ENCODE measurements around the gene WNK2. TPM values are rescaled to one million over a fixed set of nuclear protein-coding genes. Genes with fewer than 3 reads are reported as not detected.

Gene WNK2
- total and polyA plus RNA-seq, 2 of the 4 experiments (the other 2 are of a cell fraction): not detected

GRCh38 chr9:93231121-93231694 lies 47.3 kb downstream of the WNK2 start:
- Histone ChIP-seq H3K36me3 (ENCODE audit: control insufficient read depth, insufficient read depth, low read length) (no peaks in the 10 kb centered on the region), H3K4me3 (ENCODE audit: insufficient read depth, low read depth, low read length) (no peak overlapping the region), H3K14ac (replicated peaks; ENCODE audit: low read depth, low read length) (no peak overlapping the region), H2BK5ac (ENCODE audit: low read depth, low read length, poor library complexity, severe bottlenecking) (no peak overlapping the region), H3K27ac (ENCODE audit: insufficient read depth, low read length) (no peak overlapping the region), H2BK20ac (ENCODE audit: low read depth, low read length) (no peak overlapping the region), H4K8ac (ENCODE audit: low read depth in 2 of 2, low read length in 2 of 2) (no peak overlapping the region), H3K18ac (ENCODE audit: low read depth, low read length) (no peak overlapping the region), H3K23ac (ENCODE audit: low read depth, low read length) (no peak overlapping the region), H3K79me1 (ENCODE audit: low read depth in 1 of 2, low read length in 2 of 2) (no peaks in the 10 kb centered on the region), H4K5ac (ENCODE audit: low read depth, low read length) (no peak overlapping the region), H3K4me2 (ENCODE audit: low read depth, low read length) (no peak overlapping the region), H3K4me1 (ENCODE audit: control insufficient read depth, insufficient read depth, low read length) (no peaks in the 10 kb centered on the region), H3K9me1 (ENCODE audit: insufficient read depth, low read length) (no peaks in the 10 kb centered on the region), H3K27me3 (ENCODE audit: control insufficient read depth, insufficient read depth, low read length) (peaks cover 8% of the 10 kb centered on the region; the same call in 1 of the 2 replicates), H3K9me3 (ENCODE audit: control insufficient read depth, insufficient read depth, low read length) (no peaks in the 10 kb centered on the region), H4K91ac (ENCODE audit: insufficient read depth, low read depth, low read length) (no peak overlapping the region), H2AK9ac (replicated peaks; ENCODE audit: low read depth, low read length, poor library complexity) (no peak overlapping the region), H3K4ac (ENCODE audit: low read depth, low read length) (no peak overlapping the region), H2AFZ (replicated peaks; ENCODE audit: low read length, poor library complexity) (no peak overlapping the region), H4K20me1 (ENCODE audit: insufficient read depth, low read length) (no peaks in the 10 kb centered on the region), H2BK15ac (ENCODE audit: low read depth, low read length) (no peak overlapping the region), H2BK120ac (ENCODE audit: low read depth, low read length) (no peak overlapping the region), H3K56ac (ENCODE audit: extremely low read depth, insufficient read depth, low read length) (no peak overlapping the region), H2AK5ac (ENCODE audit: low read depth, low read length) (no peak overlapping the region), H3K9ac (ENCODE audit: low read depth, low read length) (no peak overlapping the region)
- no peak for ATAC-seq (ENCODE audit: low read depth)
- intact Hi-C loops (cut with micrococcal nuclease) (no loop called here), in situ Hi-C loops (cut with MboI; ENCODE audit: low sequenced_read_pairs) (no loop called here), dilution Hi-C loops (cut with HindIII; ENCODE audit: low sequenced_read_pairs, unreplicated experiment) (no loop called here)
- POLR2A ChIA-PET (ENCODE audit: unreplicated experiment): no interaction called here
- 38% methylated on average over 2 of the region's 16 CpGs; no CpG with 5 or more reads in 1 of the 2 experiments for WGBS, 2 experiments (ENCODE audit: extremely low coverage in 2 of 2, insufficient read length in 1 of 2)
- TF ChIP-seq USF2 (IDR thresholded peaks at IDR 0.05; ENCODE audit: low read depth, low read length): no peak
- TF ChIP-seq POLR2A (IDR thresholded peaks at IDR 0.05; ENCODE audit: low read depth, low read length): no peak
- TF ChIP-seq MAZ (IDR thresholded peaks at IDR 0.05; ENCODE audit: borderline replicate concordance, low read depth, low read length): no peak
- TF ChIP-seq FOS (IDR thresholded peaks at IDR 0.05; ENCODE audit: low read depth, low read length): no peak
- no peak for TF ChIP-seq MXI1 (IDR thresholded peaks at IDR 0.05; ENCODE audit: borderline replicate concordance, low read depth, low read length)
- no peak for TF ChIP-seq MAFK (IDR thresholded peaks at IDR 0.05; ENCODE audit: low read depth, low read length)
- no peak for TF ChIP-seq CEBPB (IDR thresholded peaks at IDR 0.05; ENCODE audit: low read depth, low read length)
- no peak for TF ChIP-seq RCOR1 (IDR thresholded peaks at IDR 0.05; ENCODE audit: insufficient replicate concordance, low read length)
- no peak for TF ChIP-seq NFE2L2 (IDR thresholded peaks at IDR 0.05; ENCODE audit: low read depth, low read length)
- no peak for TF ChIP-seq RFX5 (IDR thresholded peaks at IDR 0.05; ENCODE audit: low read depth, low read length)
- CTCF ChIA-PET: no interaction called here
- no TSS peak for BruUV-seq (replicated peaks)
- DNase-seq: no peak

All from IMR-90 (cell line).